B cell (primary cell): ENCODE data around the gene PTPRN. TPM values are rescaled to one million over a fixed set of nuclear protein-coding genes. Genes with fewer than 3 reads are reported as not detected.

Experiments
- ATAC-seq: fragments of 200-7000 bp; cut with Tn5 transposase; one replicate; pipeline ENCODE4 v1.10.0; 2021; ENCODE audit warnings: low read depth, mild to moderate bottlenecking, moderate number of reproducible peaks, moderate library complexity
- CTCF ChIA-PET: fragments of 350-600 bp; sonication (Branson Sonifier 250); formaldehyde crosslinking; loops from one replicate; lab custom pipeline; 2021; ENCODE audit warnings: antibody characterized with exemption, inconsistent platforms; lab: Charles Lee
- POLR2A ChIA-PET: fragments of 350-600 bp; sonication (Branson Sonifier 250); formaldehyde crosslinking; loops from one replicate; lab custom pipeline; 2021; ENCODE audit warnings: antibody characterized with exemption; lab: Charles Lee
- DNase-seq: peaks from one replicate; pipeline ENCODE4 v3.0.0; 2013
- H2AFZ ChIP-seq: 2 replicates; pipeline ENCODE4 v1.6.1; 2012; ENCODE audit warnings: mild to moderate bottlenecking, low read depth, low read length; ENCODE audit not compliant: insufficient read depth, poor library complexity, severe bottlenecking
- H3K27ac ChIP-seq, 2 donors: 1 replicate in 1 of 2; 2 replicates in 1 of 2; pipeline ENCODE4 v1.5.1; 2012 to 2013; ENCODE audit warnings: low read length in 2 of 2, mild to moderate bottlenecking in 2 of 2, moderate library complexity in 1 of 2
- H3K27me3 ChIP-seq, 4 experiments: fragments of 200-600 bp in 1 of 4; sonication (generic) in 1 of 4; replicated peaks in 1 of 4; 1 replicate in 2 of 4; 2 replicates in 2 of 4; pipeline versions ENCODE4 v1.6.1 to v1.7.0; 2013 to 2016; ENCODE audit warnings: low read length in 3 of 4, mild to moderate bottlenecking in 2 of 4, mixed read lengths in 1 of 4, moderate library complexity in 1 of 4; ENCODE audit not compliant: insufficient read depth in 4 of 4, control insufficient read depth in 3 of 4; ENCODE audit errors: control extremely low read depth in 1 of 4
- H3K36me3 ChIP-seq, 2 experiments: replicated peaks in 1 of 2; 1 replicate in 1 of 2; 2 replicates in 1 of 2; pipeline versions ENCODE4 v1.6.1 to v1.7.1; 2013; ENCODE audit warnings: low read length in 1 of 2; ENCODE audit not compliant: insufficient read depth in 2 of 2, control insufficient read depth in 1 of 2; ENCODE audit errors: control extremely low read depth in 1 of 2, extremely low read depth in 1 of 2
- H3K4me1 ChIP-seq, 2 donors: fragments of 200-600 bp in 1 of 2; sonication (generic) in 1 of 2; 1 replicate in 1 of 2; 2 replicates in 1 of 2; pipeline versions ENCODE4 v1.5.1 to v1.6.1; 2013 to 2017; ENCODE audit warnings: low read length in 2 of 2; ENCODE audit not compliant: control insufficient read depth in 2 of 2, insufficient read depth in 2 of 2
- H3K4me2 ChIP-seq: replicated peaks from 2 replicates; pipeline ENCODE3; 2012; ENCODE audit warnings: mild to moderate bottlenecking, low read depth, low read length; ENCODE audit not compliant: poor library complexity, severe bottlenecking
- H3K4me3 ChIP-seq, 5 experiments: fragments of 200-600 bp in 1 of 5; sonication (generic) in 1 of 5; 1 replicate in 3 of 5; 2 replicates in 2 of 5; pipeline versions ENCODE4 v1.5.1 to v1.7.0; 2011 to 2016; ENCODE audit warnings: low read length in 4 of 5, mild to moderate bottlenecking in 4 of 5, low read depth in 2 of 5, control low read depth in 1 of 5, moderate library complexity in 1 of 5; ENCODE audit not compliant: insufficient read depth in 1 of 5; ENCODE audit errors: control extremely low read depth in 1 of 5, extremely low read depth in 1 of 5
- H3K79me2 ChIP-seq: fragments of 200-600 bp; sonication (generic); one replicate; pipeline ENCODE4 v1.6.0; 2016; ENCODE audit warnings: low read length; ENCODE audit not compliant: control insufficient read depth, insufficient read depth
- H3K9ac ChIP-seq: fragments of 200-600 bp; sonication (generic); 2 replicates; pipeline ENCODE4 v1.6.1; 2017; ENCODE audit warnings: mild to moderate bottlenecking, low read length, moderate library complexity
- H3K9me3 ChIP-seq, 3 donors: one replicate each; pipeline versions ENCODE4 v1.6.1 to v1.7.1; 2013; ENCODE audit warnings: low read length in 2 of 3; ENCODE audit not compliant: control insufficient read depth in 2 of 3, insufficient read depth in 1 of 3; ENCODE audit errors: control extremely low read depth in 1 of 3
- H4K20me1 ChIP-seq: 2 replicates; pipeline ENCODE4 v1.6.0; 2012; ENCODE audit warnings: mild to moderate bottlenecking, low read length; ENCODE audit not compliant: insufficient read depth, control insufficient read depth, poor library complexity, severe bottlenecking
- H3K27ac Mint-ChIP-seq: one replicate; pipeline ENCODE4 v1.8.0; 2021; ENCODE audit warnings: mixed read lengths
- H3K27me3 Mint-ChIP-seq: one replicate; pipeline ENCODE4 v1.8.0; 2021; ENCODE audit warnings: mixed read lengths
- H3K4me1 Mint-ChIP-seq: one replicate; pipeline ENCODE4 v1.8.0; 2021; ENCODE audit warnings: mixed read lengths
- H3K4me3 Mint-ChIP-seq: one replicate; pipeline ENCODE4 v1.8.0; 2021; ENCODE audit warnings: mixed read lengths
- H3K9me3 Mint-ChIP-seq: one replicate; pipeline ENCODE4 v1.8.0; 2022; ENCODE audit warnings: mixed read lengths; ENCODE audit not compliant: insufficient read depth
- EZH2 ChIP-seq: IDR thresholded peaks from 2 replicates; pipeline ENCODE4 v1.6.1; 2012; ENCODE audit warnings: borderline replicate concordance, low read depth, mild to moderate bottlenecking, moderate library complexity, low read length; ENCODE audit not compliant: insufficient read depth, poor library complexity, severe bottlenecking
- WGBS: methylation state at CpG from one replicate; pipeline ENCODE4 v1.1.5; 2013; ENCODE audit warnings: missing lambda C conversion rate; ENCODE audit not compliant: insufficient coverage; 5-methylcytosine and 5-hydroxymethylcytosine counted together
- intact Hi-C: fragments of 100-400 bp; cut with micrococcal nuclease; formaldehyde crosslinking; loops from one replicate; pipeline ENCODE4 v1.10.0; 2022
- polyA plus RNA-seq: library from polyadenylated mRNA; depleted of rRNA; stranded (reverse); fragments of >200 nt; gene quantifications from 2 replicates; pipeline ENCODE4 v1.2.3, GENCODE V29; 2012
- total RNA-seq, 2 donors: library from RNA; stranded (reverse); fragments of 120-200 nt in 1 of 2; gene quantifications; 1 replicate in 1 of 2; 2 replicates in 1 of 2; pipeline versions ENCODE4 v1.2.3 to v1.2.4, GENCODE V29; 2013 to 2022
- TF ChIP-seq, protein P1 (sequence below): fragments of 200-600 bp; IDR thresholded peaks from one replicate; pipeline ENCODE4 v1.8.0; 2022; ENCODE audit warnings: antibody characterized with exemption, mild to moderate bottlenecking

Gene PTPRN
- total and polyA plus RNA-seq, 2 donors (not counting 1 experiment from before 2014, with no cell fraction given) = 0.04 TPM; not detected in 1

DNA sequence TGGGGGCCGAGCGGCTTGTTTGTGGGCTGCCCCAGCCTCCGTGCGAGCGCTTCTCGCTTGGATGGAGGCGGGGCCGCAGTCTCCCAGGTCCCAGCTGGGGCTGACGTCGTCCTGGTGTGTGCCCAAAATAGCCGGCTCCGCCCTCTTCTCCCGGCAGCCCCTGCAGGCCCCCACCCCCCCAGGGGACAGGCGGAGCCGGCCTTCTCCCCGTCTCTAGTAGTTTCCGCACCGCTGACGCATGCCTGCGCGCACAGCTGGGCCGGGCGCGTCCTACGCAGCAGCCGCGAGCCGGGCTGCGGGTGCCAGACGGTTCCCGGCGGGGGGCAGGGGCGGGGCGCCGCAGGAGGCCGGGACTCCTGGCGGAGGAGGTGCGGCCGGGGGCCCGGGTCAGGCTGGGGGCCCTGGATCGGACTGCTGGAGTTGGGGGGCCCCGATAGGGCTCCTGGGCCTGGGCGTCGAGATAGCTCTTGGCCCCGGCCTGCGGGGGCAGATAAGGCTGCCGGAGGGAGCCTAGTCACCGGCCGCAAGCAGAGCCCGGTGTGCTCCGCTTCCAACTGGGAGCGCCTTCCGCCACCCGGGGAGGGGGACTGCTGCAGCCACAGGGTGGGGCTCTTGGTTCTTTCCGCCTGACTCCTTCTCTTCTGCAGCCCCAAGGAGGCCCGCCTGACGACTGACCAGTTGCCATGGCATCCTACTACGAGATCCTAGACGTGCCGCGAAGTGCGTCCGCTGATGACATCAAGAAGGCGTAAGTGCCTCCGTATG, 29.9 kb downstream of the PTPRN start, which contains the start of gene DNAJB2:
Gene DNAJB2 (plus strand): TSS at position 216 of the 765 bp plus-strand sequence. CDS start 468 bp downstream, at position 684.
- no peaks in the 10 kb centered on the region for H3K27me3 Mint-ChIP-seq
- H3K27ac Mint-ChIP-seq = peak within 1 kb of the TSS; percentile 96
- ATAC-seq (peak; percentile 76), DNase-seq (peak; percentile 99)
- peaks cover 35% of the 10 kb centered on the region for H4K20me1 ChIP-seq
- ChIA-PET POLR2A (interaction anchor here (0.6 to 7.2 kb wide), 17 partner anchors 12 to 1078 kb away, joined by 3 to 106 read pairs (median 9); partner anchors contain the start of genes ABCB6, ANKZF1, ATG9A and CNPPD1), CTCF (interaction anchor here (0.9 to 15.8 kb wide), 13 partner anchors 14 to 115 kb away, joined by 3 to 239 read pairs (median 15); partner anchors contain the start of genes ANKZF1, ATG9A, CNPPD1 and DNPEP)
- peak within 1 kb of the TSS; percentile 92 for H3K4me3 Mint-ChIP-seq
- TF ChIP-seq, protein P1, sequence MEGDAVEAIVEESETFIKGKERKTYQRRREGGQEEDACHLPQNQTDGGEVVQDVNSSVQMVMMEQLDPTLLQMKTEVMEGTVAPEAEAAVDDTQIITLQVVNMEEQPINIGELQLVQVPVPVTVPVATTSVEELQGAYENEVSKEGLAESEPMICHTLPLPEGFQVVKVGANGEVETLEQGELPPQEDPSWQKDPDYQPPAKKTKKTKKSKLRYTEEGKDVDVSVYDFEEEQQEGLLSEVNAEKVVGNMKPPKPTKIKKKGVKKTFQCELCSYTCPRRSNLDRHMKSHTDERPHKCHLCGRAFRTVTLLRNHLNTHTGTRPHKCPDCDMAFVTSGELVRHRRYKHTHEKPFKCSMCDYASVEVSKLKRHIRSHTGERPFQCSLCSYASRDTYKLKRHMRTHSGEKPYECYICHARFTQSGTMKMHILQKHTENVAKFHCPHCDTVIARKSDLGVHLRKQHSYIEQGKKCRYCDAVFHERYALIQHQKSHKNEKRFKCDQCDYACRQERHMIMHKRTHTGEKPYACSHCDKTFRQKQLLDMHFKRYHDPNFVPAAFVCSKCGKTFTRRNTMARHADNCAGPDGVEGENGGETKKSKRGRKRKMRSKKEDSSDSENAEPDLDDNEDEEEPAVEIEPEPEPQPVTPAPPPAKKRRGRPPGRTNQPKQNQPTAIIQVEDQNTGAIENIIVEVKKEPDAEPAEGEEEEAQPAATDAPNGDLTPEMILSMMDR = no peak
- TF ChIP-seq EZH2 = no peak
- peaks cover 32 to 48% of the 10 kb centered on the region in 2 donors for H3K4me1 ChIP-seq
- H3K9me3 ChIP-seq = no peaks in the 10 kb centered on the region
- H3K27ac ChIP-seq = peak within 1 kb of the TSS; percentile 98 to 100
- intact Hi-C loops = loop anchor here (1.0 to 10.0 kb wide), 13 partner anchors 15 to 399 kb away; partner anchors contain the start of genes ABCB6, ANKZF1, ATG9A and CNPPD1
- WGBS = under 1% methylated on average over 63 of the region's 65 CpGs
- H3K4me1 Mint-ChIP-seq = peaks cover 48% of the 10 kb centered on the region
- peak within 1 kb of the TSS; percentile 63 for H2AFZ ChIP-seq
- H3K27me3 ChIP-seq = no peaks in the 10 kb centered on the region
- peaks cover 2 to 43% of the 10 kb centered on the region in 2 experiments for H3K36me3 ChIP-seq
- peak within 1 kb of the TSS; percentile 98 for H3K9ac ChIP-seq
- H3K9me3 Mint-ChIP-seq = no peaks in the 10 kb centered on the region
- H3K4me3 ChIP-seq = peak within 1 kb of the TSS; percentile 49 to 80 (median 77)
- H3K79me2 ChIP-seq = peaks cover 30% of the 10 kb centered on the region
- peak within 1 kb of the TSS; percentile 93 for H3K4me2 ChIP-seq
